T-helper 1 cell (primary cell): ENCODE measurements around the gene CAPS.

Experiments
- DNase-seq, 5 donors: peaks; one replicate each; pipeline ENCODE4 v3.0.0-alpha.2; 2012 to 2020

Gene CAPS

DNA sequence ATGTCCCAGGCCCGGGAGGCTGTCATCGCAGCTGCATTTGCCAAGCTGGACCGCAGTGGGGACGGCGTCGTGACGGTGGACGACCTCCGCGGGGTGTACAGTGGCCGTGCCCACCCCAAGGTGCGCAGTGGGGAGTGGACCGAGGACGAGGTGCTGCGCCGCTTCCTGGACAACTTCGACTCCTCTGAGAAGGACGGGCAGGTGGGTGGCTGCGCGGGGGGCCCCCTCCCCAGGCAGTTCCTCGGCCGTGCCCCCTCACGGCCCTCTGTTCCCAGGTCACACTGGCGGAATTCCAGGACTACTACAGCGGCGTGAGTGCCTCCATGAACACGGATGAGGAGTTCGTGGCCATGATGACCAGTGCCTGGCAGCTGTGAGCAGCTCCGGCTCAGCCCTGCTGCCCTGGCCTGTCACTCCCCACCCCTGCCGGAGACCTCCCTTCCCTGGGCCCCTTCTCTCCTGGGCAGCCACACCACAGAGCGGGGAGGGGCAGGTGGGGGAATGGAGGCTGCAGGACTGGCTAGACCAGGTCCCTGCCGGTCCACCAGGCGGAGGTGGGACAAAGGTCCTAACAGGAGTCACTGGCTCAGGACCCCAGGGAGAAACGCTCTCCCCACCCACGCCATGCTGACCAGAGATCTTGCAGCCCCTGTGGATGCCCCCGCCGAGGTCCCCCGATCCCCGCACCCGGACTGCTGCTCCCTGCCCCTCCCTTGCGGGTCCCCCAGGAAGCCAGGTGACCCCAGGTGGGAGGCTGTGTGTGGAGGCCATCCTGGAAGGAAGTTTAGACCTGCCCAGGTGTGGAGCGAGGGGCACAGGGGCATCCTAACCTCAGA lies 1.1 kb downstream of the CAPS start:
- no peak for DNase-seq

DNA sequence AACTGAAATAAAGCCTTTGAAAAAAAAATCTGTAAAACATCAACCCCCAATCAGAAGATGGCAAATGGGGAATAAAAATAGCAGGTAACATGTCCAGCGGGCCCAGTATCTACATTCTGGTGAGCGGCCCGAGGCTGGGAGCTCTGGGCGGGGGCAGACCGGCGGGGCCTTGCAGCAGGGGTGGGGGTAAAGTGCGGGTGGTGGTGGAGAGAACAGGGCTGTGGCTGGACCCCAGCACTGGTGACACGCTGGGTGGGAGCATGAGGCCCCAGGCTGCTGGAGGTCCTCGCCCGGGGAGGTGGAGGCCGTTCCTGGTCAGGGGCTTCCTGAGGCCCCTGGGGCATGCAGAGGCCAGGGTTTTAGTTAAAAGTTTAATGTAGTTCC lies 1.7 kb downstream of the CAPS start:
- DNase-seq, result no peak

- no peak for DNase-seq
Measured at GRCh38 chr19:5916181-5916708, 2.2 kb downstream of the CAPS start.

DNA sequence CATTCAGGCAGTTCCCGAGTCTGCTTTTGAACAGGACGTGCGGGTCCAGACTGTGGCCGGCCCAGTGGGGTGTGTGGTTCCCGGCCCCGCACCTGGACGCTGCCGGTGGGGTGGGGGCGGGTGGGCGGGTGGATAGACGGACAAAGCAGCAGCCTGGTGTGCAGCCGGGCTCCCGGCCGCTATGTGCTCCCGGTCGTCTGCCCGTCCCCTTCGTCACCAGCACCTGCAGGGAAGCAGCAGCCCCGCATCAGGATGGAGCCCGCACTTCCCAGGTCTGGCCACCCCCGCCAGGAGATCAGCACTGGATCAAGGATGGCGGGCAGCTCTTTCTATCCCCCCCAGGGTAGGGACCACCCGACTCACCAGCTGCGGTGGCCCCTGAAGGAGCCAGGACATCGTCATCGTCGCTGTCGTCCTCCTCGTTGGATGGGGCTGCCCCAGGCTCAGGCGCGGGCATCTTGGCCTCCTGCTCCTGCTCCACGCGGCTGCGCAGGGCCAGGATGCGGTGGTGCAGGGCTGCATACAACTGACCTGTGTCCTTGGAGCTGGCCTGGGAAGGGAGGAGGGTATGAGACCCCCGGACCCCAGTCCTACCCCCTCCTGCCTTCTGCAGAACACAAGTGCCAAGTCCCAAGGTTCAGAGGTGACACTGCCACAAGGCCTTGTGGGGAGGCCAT lies 3.5 kb downstream of the CAPS start:
- DNase-seq, result no peak

DNA sequence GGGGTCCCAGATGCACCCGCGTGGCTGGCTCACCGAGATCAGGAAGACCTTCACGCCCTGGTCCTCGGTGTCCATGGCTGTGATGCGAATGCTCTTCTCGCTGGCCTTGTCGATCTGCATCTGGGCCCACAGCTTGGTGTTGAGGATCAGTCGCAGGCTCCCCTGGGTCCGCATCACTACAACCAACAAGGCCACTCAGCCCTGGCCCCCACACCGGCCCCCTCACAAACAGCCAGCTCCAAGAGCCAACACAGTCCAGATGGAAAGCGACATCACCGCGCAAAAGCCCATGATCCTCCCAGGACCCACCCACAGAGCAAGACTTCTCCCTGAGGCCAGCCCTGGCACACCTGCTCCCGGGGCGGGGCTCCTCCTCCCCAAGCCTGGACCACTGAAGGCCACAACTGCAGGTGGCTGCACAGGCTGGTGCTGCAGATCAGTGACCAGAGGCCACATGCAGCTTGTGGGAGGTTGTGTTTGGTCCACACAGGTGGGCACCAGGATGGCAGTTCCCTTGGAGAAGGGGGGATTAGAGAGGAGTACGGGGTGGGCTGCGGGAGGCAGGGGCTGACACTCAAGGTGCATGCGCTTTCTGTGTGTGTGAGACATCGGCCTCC lies 4.5 kb downstream of the CAPS start:
- DNase-seq, result no peak

DNA sequence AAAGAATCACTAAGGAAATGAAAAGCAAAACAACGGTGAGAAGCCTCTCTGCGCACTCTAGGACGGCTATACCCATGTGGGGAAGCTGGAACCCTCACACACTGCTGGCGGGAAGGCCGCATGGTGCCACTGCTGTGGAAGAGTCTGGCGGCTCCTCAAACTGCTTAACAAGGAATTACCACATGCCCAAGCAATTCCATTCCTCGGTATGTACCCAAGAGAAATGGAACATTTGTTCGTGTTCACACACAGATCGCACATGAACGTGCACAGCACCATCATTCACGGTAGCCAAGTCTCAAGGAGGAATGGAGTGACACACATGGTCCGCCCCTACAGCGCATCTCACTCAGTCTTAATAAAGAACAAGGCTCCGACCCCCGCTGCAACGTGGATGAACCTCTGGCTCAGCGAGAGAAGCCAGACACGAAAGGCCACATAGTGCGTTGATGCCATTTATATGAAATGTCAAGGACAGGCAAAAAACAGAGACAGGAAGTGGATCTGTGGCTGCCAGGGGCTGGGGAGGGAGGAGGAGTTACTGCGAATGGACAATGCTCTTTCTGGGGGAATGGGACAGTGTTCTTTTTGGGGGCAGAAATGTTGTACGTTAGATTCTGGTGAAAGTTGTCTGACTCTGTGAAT lies 7.6 kb downstream of the CAPS start:
- no peak for DNase-seq

GRCh38 chr19:5922161-5922545 lies 8.1 kb downstream of the CAPS start:
- no peak for DNase-seq

GRCh38 chr19:5923356-5923755 lies 9.3 kb downstream of the CAPS start:
- DNase-seq, result no peak

- no peak for DNase-seq
Measured at GRCh38 chr19:5925830-5926427, 11.9 kb downstream of the CAPS start.

DNA sequence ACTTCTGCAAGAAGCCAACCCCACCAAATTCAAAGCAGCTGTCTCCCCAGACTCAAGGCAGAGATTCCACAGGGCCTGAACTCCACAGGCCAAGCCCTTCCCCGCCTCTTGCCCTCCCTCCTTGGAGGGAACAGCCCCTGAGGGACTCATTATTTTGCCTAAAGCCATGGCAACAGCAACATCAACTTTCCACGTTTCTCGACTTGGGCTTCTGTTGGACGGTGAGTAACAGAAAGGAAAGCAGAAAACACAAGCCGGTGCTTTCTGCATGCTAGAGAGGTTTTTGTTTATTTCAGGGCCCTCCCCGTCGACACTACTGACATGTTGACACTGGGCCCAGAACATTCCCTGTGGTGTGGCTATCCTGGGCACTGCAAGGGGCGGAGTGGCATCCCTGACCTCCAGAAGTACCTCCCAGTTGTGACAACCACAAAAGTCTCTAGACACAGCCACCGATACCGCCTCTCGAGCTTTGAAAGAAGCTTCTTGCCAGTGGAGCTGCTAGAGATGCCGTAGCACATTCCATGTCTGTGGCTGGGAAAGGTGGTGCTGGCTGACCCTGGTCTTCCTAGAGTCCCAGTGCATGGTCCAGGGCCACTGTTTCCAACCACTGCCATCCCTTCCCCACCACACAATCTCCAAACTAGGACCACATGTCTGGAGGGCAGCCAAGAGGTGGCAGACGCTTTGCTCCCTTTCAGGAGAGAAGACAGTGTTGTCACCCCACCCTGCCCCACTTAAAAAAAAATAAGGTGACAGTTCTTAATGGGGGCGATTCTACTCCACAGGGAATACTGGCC lies 12.8 kb downstream of the CAPS start:
- DNase-seq, result no peak

GRCh38 chr19:5927441-5927821 lies 13.4 kb downstream of the CAPS start:
- DNase-seq, result no peak

DNA sequence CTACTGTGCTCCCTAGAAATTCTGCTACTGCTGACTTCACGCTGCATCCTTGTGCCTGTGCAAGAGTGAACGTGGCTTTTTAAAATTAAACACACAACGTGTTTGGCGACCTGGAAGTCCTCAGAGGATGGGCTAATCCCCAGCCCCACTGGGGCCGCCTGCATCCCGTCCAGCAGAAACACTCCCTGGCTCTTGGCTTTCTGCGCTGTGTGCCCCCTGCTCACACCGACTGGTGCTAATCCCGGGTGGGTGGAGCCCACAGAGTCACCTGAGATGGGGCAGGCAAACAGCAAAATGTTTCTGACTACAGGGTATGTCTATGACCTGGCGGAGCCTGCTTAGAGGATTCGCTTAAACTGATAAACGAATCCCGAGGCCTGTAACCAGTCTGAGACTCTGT lies 15.1 kb downstream of the CAPS start:
- no peak for DNase-seq

- DNase-seq, result no peak
Measured at GRCh38 chr19:5929625-5930024, 15.6 kb downstream of the CAPS start.

GRCh38 chr19:5931251-5931650 lies 17.2 kb downstream of the CAPS start:
- DNase-seq, result no peak

GRCh38 chr19:5932146-5932545 lies 18.1 kb downstream of the CAPS start:
- no peak for DNase-seq

- no peak for DNase-seq
Measured at GRCh38 chr19:5932609-5933262, 18.7 kb downstream of the CAPS start.

- DNase-seq, result no peak
Measured at GRCh38 chr19:5933391-5934068, 19.5 kb downstream of the CAPS start.

DNA sequence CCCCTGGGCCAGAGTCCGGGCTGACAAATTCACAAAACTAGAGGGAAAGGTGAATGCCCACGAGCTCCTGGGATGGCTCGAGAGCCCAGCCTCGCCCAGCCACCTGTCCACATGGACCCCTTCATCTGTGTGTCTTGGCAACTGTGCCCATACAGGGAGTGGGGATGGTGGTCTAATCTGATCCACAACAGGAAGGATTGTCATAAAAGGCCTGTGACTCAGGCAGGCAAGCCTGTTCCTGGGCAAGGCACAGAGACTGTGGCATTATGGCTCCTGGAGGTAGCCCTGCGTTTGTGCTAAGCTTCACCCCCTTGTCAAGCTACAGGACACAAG lies 20.0 kb downstream of the CAPS start:
- DNase-seq, result no peak

- no peak for DNase-seq
Measured at GRCh38 chr19:5934774-5935472, 20.9 kb downstream of the CAPS start.
